Measurements from ENCODE around the gene CMYA5.
A peak's percentile ranks its signal among the peaks of the same experiment; 100 is the strongest.
"Not testable (repeated sequence)": the region's sequence is repeated elsewhere in the genome, so short reads cannot be mapped to it uniquely, and the experiment has no call there.

CMYA5 gene

GRCh38 chr5:79764147-79764546, 74.5 kb downstream of the CMYA5 start:
- not testable (repeated sequence) for H3K4me3 ChIP-seq (ENCODE audit: low read length); H3K27ac ChIP-seq (ENCODE audit: low read length); H3K9me3 ChIP-seq (ENCODE audit: control insufficient read depth, insufficient read depth, low read length); DNase-seq (ENCODE audit: low read depth, low spot score); H3K4me1 ChIP-seq (ENCODE audit: control insufficient read depth, insufficient read depth, low read length); H3K27me3 ChIP-seq (ENCODE audit: control insufficient read depth, insufficient read depth, low read length); H3K36me3 ChIP-seq (ENCODE audit: control insufficient read depth, insufficient read depth, low read length)
- WGBS (ENCODE audit: insufficient coverage, insufficient read length): no CpG with 5 or more reads among the region's 3 CpGs

GRCh38 chr5:79771387-79771786, 81.8 kb downstream of the CMYA5 start:
- Histone ChIP-seq H3K36me3 (ENCODE audit: control insufficient read depth, insufficient read depth, low read length) (0 out of 2 replicates have a peak, but pooled peaks cover 2% of the 10 kb centered on the region), H3K9me3 (ENCODE audit: control insufficient read depth, insufficient read depth, low read length) (no peaks in the 10 kb centered on the region), H3K27ac (ENCODE audit: low read length) (no peak overlapping the region), H3K4me3 (ENCODE audit: low read length) (no peak overlapping the region), H3K27me3 (ENCODE audit: control insufficient read depth, insufficient read depth, low read length) (no peaks in the 10 kb centered on the region), H3K4me1 (ENCODE audit: control insufficient read depth, insufficient read depth, low read length) (peaks cover 1% of the 10 kb centered on the region; the same call in 1 of the 2 replicates)
- no peak for DNase-seq (ENCODE audit: low read depth, low spot score)
- no CpG with 5 or more reads among the region's 2 CpGs for WGBS (ENCODE audit: insufficient coverage, insufficient read length)

GRCh38 chr5:79772651-79773050, 83.0 kb downstream of the CMYA5 start:
- H3K9me3 ChIP-seq (ENCODE audit: control insufficient read depth, insufficient read depth, low read length): no peaks in the 10 kb centered on the region
- no CpG with 5 or more reads among the region's 5 CpGs for WGBS (ENCODE audit: insufficient coverage, insufficient read length)
- H3K27me3 ChIP-seq (ENCODE audit: control insufficient read depth, insufficient read depth, low read length): no peaks in the 10 kb centered on the region
- no peak for DNase-seq (ENCODE audit: low read depth, low spot score)
- H3K4me1 ChIP-seq (ENCODE audit: control insufficient read depth, insufficient read depth, low read length): peaks cover 1% of the 10 kb centered on the region; the same call in 1 of the 2 replicates
- H3K4me3 ChIP-seq (ENCODE audit: low read length): no peak overlapping the region
- 0 out of 2 replicates have a peak, but pooled peaks cover 2% of the 10 kb centered on the region for H3K36me3 ChIP-seq (ENCODE audit: control insufficient read depth, insufficient read depth, low read length)
- H3K27ac ChIP-seq (ENCODE audit: low read length): no peak overlapping the region

GRCh38 chr5:79773612-79774011, 84.0 kb downstream of the CMYA5 start:
- no CpG with 5 or more reads among the region's 4 CpGs for WGBS (ENCODE audit: insufficient coverage, insufficient read length)
- no peak overlapping the region for H3K27ac ChIP-seq (ENCODE audit: low read length)
- H3K4me1 ChIP-seq (ENCODE audit: control insufficient read depth, insufficient read depth, low read length): peaks cover 1% of the 10 kb centered on the region; the same call in 1 of the 2 replicates
- no peak overlapping the region for H3K4me3 ChIP-seq (ENCODE audit: low read length)
- H3K36me3 ChIP-seq (ENCODE audit: control insufficient read depth, insufficient read depth, low read length): 0 out of 2 replicates have a peak, but pooled peaks cover 2% of the 10 kb centered on the region
- no peak for DNase-seq (ENCODE audit: low read depth, low spot score)
- H3K9me3 ChIP-seq (ENCODE audit: control insufficient read depth, insufficient read depth, low read length): no peaks in the 10 kb centered on the region
- H3K27me3 ChIP-seq (ENCODE audit: control insufficient read depth, insufficient read depth, low read length): no peaks in the 10 kb centered on the region

- H3K4me3 ChIP-seq (ENCODE audit: low read length): no peak overlapping the region
- WGBS (ENCODE audit: insufficient coverage, insufficient read length): no CpG with 5 or more reads among the region's 13 CpGs
- H3K4me1 ChIP-seq (ENCODE audit: control insufficient read depth, insufficient read depth, low read length): peaks cover 1% of the 10 kb centered on the region; the same call in 1 of the 2 replicates
- no peaks in the 10 kb centered on the region for H3K9me3 ChIP-seq (ENCODE audit: control insufficient read depth, insufficient read depth, low read length)
- peak; percentile 63 for DNase-seq (ENCODE audit: low read depth, low spot score)
- no peaks in the 10 kb centered on the region for H3K27me3 ChIP-seq (ENCODE audit: control insufficient read depth, insufficient read depth, low read length)
- H3K27ac ChIP-seq (ENCODE audit: low read length): no peak overlapping the region
- 0 out of 2 replicates have a peak, but pooled peaks cover 2% of the 10 kb centered on the region for H3K36me3 ChIP-seq (ENCODE audit: control insufficient read depth, insufficient read depth, low read length)
Observed at GRCh38 chr5:79774171-79774854, 84.7 kb downstream of the CMYA5 start.

GRCh38 chr5:79774855-79775237, 85.2 kb downstream of the CMYA5 start:
- Histone ChIP-seq H3K9me3 (ENCODE audit: control insufficient read depth, insufficient read depth, low read length) (no peaks in the 10 kb centered on the region), H3K27ac (ENCODE audit: low read length) (no peak overlapping the region), H3K4me3 (ENCODE audit: low read length) (no peak overlapping the region), H3K27me3 (ENCODE audit: control insufficient read depth, insufficient read depth, low read length) (no peaks in the 10 kb centered on the region), H3K4me1 (ENCODE audit: control insufficient read depth, insufficient read depth, low read length) (peaks cover 1% of the 10 kb centered on the region; the same call in 1 of the 2 replicates), H3K36me3 (ENCODE audit: control insufficient read depth, insufficient read depth, low read length) (no peaks in the 10 kb centered on the region)
- no peak for DNase-seq (ENCODE audit: low read depth, low spot score)
- WGBS (ENCODE audit: insufficient coverage, insufficient read length): no CpG with 5 or more reads among the region's 4 CpGs

GRCh38 chr5:79784741-79785140, 95.1 kb downstream of the CMYA5 start:
- H3K27me3 ChIP-seq (ENCODE audit: control insufficient read depth, insufficient read depth, low read length); H3K9me3 ChIP-seq (ENCODE audit: control insufficient read depth, insufficient read depth, low read length); H3K36me3 ChIP-seq (ENCODE audit: control insufficient read depth, insufficient read depth, low read length); H3K4me1 ChIP-seq (ENCODE audit: control insufficient read depth, insufficient read depth, low read length); DNase-seq (ENCODE audit: low read depth, low spot score); H3K27ac ChIP-seq (ENCODE audit: low read length): not testable (repeated sequence)
- no CpG with 5 or more reads among the region's 14 CpGs for WGBS (ENCODE audit: insufficient coverage, insufficient read length)
- peak overlapping the region; percentile 12; the same call in 1 of the 2 replicates for H3K4me3 ChIP-seq (ENCODE audit: low read length)

- Histone ChIP-seq H3K27ac (ENCODE audit: low read length) (no peak overlapping the region), H3K4me3 (ENCODE audit: low read length) (no peak overlapping the region), H3K9me3 (ENCODE audit: control insufficient read depth, insufficient read depth, low read length) (no peaks in the 10 kb centered on the region), H3K27me3 (ENCODE audit: control insufficient read depth, insufficient read depth, low read length) (no peaks in the 10 kb centered on the region), H3K36me3 (ENCODE audit: control insufficient read depth, insufficient read depth, low read length) (no peaks in the 10 kb centered on the region), H3K4me1 (ENCODE audit: control insufficient read depth, insufficient read depth, low read length) (no peaks in the 10 kb centered on the region)
- whole genome bisulfite sequencing (ENCODE audit: insufficient coverage, insufficient read length): no CpG with 5 or more reads among the region's 4 CpGs
- no peak for DNase-seq (ENCODE audit: low read depth, low spot score)
Observed at GRCh38 chr5:79785983-79786382, 96.3 kb downstream of the CMYA5 start.

- Histone ChIP-seq H3K4me1 (ENCODE audit: control insufficient read depth, insufficient read depth, low read length) (no peaks in the 10 kb centered on the region), H3K27ac (ENCODE audit: low read length) (no peak overlapping the region)
Observed at GRCh38 chr5:79787448-79787847, 97.8 kb downstream of the CMYA5 start.

GRCh38 chr5:79791843-79792242, 102.2 kb downstream of the CMYA5 start:
- H3K36me3 ChIP-seq (ENCODE audit: control insufficient read depth, insufficient read depth, low read length): no peaks in the 10 kb centered on the region
- no peak overlapping the region for H3K4me3 ChIP-seq (ENCODE audit: low read length)
- H3K4me1 ChIP-seq (ENCODE audit: control insufficient read depth, insufficient read depth, low read length): no peaks in the 10 kb centered on the region
- no peaks in the 10 kb centered on the region for H3K9me3 ChIP-seq (ENCODE audit: control insufficient read depth, insufficient read depth, low read length)
- WGBS (ENCODE audit: insufficient coverage, insufficient read length): no CpG with 5 or more reads among the region's 3 CpGs
- H3K27me3 ChIP-seq (ENCODE audit: control insufficient read depth, insufficient read depth, low read length): no peaks in the 10 kb centered on the region
- DNase-seq (ENCODE audit: low read depth, low spot score): no peak
- H3K27ac ChIP-seq (ENCODE audit: low read length): no peak overlapping the region

More at GRCh38 chr5:79787448-79787847, 97.8 kb downstream of the CMYA5 start:
- no peaks in the 10 kb centered on the region for H3K27me3 ChIP-seq (ENCODE audit: control insufficient read depth, insufficient read depth, low read length)
- DNase-seq (ENCODE audit: low read depth, low spot score): no peak
- H3K36me3 ChIP-seq (ENCODE audit: control insufficient read depth, insufficient read depth, low read length): no peaks in the 10 kb centered on the region
- no peaks in the 10 kb centered on the region for H3K9me3 ChIP-seq (ENCODE audit: control insufficient read depth, insufficient read depth, low read length)
- no peak overlapping the region for H3K4me3 ChIP-seq (ENCODE audit: low read length)
- no CpG with 5 or more reads among the region's 1 CpG for WGBS (ENCODE audit: insufficient coverage, insufficient read length)

GRCh38 chr5:79792463-79792862, 102.8 kb downstream of the CMYA5 start:
- Histone ChIP-seq H3K27ac (ENCODE audit: low read length) (no peak overlapping the region), H3K9me3 (ENCODE audit: control insufficient read depth, insufficient read depth, low read length) (no peaks in the 10 kb centered on the region), H3K4me3 (ENCODE audit: low read length) (no peak overlapping the region), H3K4me1 (ENCODE audit: control insufficient read depth, insufficient read depth, low read length) (no peaks in the 10 kb centered on the region), H3K36me3 (ENCODE audit: control insufficient read depth, insufficient read depth, low read length) (no peaks in the 10 kb centered on the region), H3K27me3 (ENCODE audit: control insufficient read depth, insufficient read depth, low read length) (no peaks in the 10 kb centered on the region)
- no peak for DNase-seq (ENCODE audit: low read depth, low spot score)

Data from iPS DF 6.9 (cell line).